Measurements from ENCODE around the gene SEMA6B.
"Not testable (repeated sequence)": the region's sequence is repeated elsewhere in the genome, so short reads cannot be mapped to it uniquely, and the experiment has no call there.

SEMA6B gene, protein sequence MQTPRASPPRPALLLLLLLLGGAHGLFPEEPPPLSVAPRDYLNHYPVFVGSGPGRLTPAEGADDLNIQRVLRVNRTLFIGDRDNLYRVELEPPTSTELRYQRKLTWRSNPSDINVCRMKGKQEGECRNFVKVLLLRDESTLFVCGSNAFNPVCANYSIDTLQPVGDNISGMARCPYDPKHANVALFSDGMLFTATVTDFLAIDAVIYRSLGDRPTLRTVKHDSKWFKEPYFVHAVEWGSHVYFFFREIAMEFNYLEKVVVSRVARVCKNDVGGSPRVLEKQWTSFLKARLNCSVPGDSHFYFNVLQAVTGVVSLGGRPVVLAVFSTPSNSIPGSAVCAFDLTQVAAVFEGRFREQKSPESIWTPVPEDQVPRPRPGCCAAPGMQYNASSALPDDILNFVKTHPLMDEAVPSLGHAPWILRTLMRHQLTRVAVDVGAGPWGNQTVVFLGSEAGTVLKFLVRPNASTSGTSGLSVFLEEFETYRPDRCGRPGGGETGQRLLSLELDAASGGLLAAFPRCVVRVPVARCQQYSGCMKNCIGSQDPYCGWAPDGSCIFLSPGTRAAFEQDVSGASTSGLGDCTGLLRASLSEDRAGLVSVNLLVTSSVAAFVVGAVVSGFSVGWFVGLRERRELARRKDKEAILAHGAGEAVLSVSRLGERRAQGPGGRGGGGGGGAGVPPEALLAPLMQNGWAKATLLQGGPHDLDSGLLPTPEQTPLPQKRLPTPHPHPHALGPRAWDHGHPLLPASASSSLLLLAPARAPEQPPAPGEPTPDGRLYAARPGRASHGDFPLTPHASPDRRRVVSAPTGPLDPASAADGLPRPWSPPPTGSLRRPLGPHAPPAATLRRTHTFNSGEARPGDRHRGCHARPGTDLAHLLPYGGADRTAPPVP

DNA sequence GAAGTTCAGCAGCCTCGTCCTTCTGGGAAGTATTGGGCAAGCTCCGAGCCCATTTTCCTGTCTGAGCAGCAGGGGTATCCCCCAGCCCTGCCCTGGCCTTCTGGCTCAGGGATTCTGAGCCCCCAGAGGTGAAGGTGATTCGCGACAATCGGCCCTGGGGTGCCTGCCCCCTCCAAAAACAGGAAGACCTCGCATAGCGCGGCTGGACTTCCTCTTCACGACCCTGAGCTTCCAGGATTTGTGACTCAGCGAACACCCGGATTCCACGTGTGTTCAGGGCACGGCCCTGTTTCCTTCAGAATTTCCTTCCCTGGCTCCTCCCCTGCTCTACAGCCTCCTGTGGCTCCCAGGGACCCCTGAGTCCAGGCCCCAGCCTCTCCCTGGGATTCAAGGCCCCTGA, at the start of gene SEMA6B:
SEMA6B (minus strand) TSS at position 116 of the 400 bp plus-strand sequence. CDS start 1,227 bp downstream, outside the sequence.
- no peak for DNase-seq (ENCODE audit: low read depth in 3 of 3)

DNA sequence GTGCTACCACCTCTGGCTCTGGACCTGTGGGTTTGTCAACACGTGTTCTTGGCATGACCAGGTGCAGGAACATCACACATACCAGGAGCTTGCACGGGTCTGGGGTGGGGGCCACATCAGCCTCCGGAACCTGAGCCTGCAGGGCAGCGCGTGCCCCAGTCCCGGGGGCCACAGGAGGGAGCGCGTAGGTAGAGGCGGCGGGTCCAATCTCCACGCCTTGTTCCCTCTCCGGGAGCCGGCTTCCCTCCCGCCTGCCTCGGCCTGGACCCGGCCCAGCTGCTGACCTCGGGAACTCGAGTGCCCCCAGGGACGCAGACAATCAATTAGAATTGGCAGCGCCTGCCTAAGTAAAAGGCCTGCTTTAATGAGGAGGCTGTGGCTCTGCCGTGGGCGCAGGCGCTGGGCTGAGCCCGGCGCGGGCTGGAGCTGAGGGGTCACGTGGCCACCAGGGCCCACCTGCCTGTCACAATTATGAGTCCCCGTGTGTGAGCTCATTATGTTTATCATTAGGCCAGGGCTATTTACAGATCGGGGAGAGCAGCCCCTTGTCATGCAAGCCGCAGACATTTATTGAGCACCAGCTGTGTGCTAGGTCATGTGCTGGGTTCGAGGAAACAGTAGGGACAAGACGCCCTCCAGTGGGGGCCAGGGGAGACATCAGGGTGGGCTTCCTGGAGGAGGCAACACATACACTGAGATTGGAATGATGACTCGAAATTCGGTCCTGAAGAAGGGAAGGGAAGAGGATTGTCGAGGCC, 47.6 kb upstream of the SEMA6B start:
- DNase-seq (ENCODE audit: low read depth in 3 of 3) = no peak

DNA sequence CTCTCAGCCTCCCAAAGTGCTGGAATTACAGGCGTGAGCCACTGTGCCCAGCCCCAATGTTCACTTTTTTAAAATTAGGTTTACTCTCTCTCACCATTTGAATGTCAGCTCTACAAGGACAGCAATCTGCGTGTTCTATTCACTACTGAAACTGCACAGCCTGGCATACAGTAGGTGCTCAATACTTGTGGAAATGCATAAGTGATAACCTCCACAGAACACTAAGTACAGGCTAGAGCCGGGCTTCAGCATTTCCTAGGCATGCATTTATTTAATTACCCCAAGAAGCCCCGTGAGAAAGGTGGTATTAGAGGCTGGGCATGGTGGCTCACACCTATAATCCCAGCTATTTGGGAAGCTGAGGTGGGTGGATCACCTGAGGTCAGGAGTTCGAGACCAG, 46.7 kb upstream of the SEMA6B start:
- no peak for DNase-seq (ENCODE audit: low read depth in 3 of 3)

DNA sequence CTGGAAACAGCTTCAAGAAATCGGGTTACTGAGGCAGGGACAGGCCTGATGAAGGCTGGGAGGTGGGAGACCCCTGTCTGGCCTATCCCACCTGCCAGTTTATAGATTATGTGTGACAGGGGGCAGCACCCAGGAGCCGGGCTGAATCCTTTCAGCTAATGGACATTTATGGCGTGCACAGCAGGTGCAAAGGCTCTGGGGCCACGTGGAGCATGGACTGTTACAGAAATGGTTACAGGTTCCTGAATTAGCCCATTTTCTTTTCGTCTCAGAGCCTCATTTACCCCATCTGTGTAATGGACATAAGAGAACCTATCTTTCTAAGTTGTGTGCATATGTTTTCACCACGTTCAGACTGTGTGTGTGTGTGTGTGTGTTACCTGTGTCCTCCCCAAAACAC, 45.4 kb upstream of the SEMA6B start:
- no peak for DNase-seq (ENCODE audit: low read depth in 3 of 3)

DNA sequence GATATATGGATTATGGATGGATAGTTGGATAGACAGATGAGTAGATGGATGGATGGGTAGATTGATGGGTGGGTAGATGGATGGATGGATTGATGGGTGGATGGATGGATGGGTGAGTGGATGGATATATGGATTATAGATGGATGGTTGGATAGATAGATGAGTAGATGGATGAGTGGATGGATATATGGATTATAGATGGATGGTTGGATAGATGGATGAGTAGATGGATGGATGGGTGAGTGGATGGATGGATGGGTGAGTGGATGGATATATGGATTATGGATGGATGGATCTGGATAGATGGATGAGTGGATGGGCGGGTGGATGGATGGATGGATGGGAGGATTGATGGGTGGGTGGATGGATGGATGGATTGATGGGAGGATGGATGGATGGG, 43.4 kb upstream of the SEMA6B start:
- DNase-seq (ENCODE audit: low read depth in 3 of 3) = no peak

DNA sequence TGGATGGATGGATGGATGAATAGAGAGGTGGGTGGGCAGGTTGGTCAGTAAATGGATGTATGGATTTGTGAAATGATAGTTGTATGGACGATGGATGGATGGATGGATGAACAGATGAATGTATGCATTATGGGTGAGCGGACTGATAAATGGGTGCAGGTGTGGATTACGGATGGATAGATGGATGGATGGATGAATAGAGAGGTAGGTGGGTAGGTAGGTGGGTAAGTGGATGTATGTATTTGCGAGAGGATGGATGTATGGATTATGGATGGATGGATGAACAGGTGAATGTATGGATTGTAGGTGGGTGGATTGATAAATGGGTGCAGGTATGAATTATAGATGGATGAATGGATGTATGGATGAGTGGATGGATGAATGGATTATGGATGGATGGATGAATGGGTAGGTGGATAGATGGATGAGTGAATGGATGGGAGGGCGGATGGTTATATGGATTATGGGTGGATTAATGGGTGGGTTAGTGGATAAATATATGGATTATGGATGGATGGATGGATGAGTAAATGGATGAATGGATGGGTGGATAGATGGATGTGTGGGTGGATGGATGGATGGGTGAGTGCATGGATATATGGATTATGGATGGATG, 42.8 kb upstream of the SEMA6B start:
- no peak for DNase-seq (ENCODE audit: low read depth in 3 of 3)

DNA sequence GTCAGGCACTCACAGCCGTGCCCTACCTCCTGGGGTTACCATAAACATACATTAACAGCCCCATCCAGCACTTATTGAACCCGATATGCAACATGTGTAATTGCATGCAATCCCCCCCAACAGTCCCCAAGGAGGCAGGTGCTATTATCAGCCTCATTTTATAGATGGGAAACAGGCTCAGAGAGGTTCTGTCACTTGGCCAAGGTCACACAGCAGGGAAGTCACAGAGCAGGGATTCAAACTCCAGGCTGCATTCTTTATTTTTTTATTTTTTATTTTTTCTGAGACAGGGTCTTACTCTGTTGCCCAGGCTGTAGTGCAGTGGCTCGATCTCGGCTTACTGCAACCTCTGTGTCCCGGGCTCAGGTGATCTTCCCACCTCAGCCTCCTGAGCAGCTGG, 41.4 kb upstream of the SEMA6B start:
- no peak for DNase-seq (ENCODE audit: low read depth in 3 of 3)

DNA sequence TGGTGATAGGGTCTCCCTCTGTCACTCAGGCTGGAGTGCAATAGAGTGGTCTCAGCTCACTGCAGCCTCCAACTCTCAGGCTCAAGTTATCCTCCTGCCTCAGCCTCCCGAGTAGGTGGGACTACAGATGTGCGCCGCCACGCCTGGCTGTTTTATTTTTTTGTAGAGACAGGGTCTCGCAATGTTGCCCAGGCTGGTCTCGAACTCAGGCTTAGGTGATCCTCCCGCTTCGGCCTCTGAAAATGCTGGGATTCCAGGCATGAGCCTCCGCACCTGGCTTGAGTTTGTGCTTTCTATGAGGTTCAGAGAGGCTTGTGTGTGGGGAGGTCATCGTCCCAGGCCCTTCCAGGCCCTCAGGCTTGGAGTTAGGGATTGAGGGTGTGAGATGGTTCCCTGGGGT, 40.6 kb upstream of the SEMA6B start:
- DNase-seq (ENCODE audit: low read depth in 3 of 3) = no peak

DNA sequence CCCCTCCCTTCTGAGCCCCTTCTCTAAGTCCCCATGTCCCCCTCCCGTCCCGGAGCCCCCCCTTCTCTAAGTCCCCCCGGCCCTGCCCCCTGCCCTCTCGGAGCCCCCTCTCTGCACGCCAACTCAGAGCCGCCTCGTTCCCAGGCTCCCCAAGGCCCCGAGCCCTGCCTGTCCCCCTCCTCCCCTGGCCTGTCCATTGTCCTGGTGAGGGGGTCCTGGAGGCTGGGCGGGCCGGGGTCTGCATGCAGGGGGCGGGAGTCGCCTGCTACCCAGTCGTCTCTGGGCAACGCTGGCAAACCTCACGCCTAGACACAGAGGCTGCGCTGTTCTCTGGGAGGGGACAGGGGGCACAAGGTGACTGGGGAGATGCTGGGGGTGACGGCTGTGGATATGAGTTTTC, 39.2 kb upstream of the SEMA6B start:
- DNase-seq (ENCODE audit: low read depth in 3 of 3) = no peak

DNA sequence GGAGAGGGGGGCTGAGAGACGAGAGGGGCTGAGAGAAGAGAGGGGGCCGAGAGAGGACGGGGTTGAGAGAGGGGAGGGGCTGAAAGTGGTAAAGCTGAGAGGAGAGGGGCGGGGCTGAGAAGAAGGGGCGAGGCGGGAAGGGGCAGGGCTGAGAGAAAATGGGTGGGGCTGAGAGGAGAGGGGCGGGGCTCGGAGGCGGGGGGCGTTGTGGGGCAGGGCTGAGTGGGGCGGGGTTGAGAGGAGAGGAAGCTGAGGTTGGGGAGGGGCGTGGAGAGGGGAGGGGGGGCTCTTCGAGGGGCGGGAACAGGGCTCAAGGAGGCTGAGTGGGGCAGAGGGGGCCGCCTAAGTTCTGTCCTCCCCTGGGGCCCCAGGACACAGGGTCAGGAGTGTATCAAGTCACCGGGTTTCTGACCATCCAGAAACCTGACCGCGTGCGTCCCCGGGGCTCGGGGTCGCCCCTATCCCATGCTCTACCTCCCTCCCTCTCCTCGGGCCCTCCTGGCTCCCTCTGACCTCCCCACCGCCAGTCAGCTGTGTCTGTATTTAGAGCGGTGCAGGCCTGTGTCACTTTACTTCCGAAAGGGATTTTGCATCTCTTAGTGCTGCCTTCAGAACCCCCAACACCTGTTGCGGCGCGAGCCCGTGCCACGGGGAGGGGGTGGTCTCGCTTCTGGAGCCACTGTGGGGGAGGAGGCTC, 38.6 kb upstream of the SEMA6B start:
- DNase-seq (ENCODE audit: low read depth in 3 of 3) = peak; percentile 9 to 21 (median 13)

DNA sequence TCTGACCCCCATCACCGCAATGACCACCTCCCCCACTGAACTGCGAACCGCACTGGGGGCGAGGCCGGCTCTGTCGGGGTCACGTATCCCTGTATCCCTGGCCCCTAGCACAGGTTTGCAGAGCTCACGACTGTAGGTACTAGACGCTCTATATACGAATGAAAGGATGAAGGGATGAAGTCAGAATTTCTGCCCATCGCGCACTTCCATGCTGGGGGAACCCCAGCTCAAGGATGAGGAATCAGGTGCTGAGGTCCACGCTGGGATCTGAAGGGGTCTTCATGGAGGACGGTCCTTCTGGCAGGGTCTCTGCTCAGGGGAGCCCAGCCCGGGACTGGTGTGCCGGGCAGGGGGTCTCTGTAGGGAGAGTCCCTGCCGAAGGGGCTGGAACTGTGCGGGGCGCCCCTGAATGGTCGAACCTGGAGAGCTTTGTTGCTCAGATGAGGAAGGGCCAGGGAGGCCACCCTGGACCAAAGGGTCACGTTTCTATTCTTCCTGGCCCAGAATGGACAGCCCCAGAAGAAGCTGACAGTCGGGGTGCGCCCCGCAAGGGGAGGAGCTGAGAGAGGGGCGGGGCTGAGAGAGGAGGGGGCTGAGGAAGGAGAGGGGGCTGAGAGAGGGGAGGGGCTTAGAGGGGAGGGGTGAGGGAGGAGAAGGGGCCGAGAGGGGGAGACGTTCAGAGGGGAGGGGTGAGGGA, 37.9 kb upstream of the SEMA6B start:
- no peak for DNase-seq (ENCODE audit: low read depth in 3 of 3)

DNA sequence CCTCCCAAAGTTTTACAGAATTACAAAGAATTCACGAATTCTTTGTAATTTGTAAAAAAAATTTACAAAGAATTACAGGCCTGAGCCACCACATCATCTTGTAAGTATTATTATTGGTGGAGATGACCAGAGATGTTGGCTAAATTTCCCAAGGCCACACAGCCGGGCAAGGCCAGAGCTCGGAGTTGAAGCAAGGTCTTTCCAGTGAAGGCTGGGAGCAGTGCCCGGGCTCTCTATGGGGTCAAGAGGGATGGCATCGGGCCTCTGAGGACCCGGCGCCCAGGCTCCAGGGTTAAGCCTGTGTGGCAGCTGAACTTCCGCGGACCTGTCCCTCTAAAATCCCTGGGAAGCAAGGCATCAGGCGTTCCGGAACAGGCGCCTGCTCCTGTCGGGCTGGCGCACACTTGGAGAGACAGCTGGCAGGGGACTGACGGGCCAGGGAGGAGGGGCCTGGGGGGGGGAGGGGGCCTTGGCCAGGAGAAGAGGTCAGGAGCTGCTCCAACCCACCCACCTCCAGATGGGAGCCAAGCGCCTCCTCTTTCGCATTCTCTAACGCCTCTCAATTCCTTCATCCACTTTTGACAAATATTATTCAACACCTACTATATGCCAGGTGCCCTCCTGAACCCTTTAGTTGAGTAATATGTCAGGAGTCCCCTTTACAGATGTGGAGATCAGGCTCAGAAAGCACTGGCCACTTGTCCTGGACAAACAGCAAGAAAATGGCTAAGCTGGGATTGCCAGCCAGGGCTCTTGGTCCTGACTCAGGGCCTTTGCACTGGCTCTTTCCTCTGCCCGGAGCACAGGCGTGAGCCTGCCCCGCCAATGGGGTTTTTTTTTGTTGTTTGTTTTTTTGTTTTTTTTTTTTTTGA, 36.8 kb upstream of the SEMA6B start:
- no peak for DNase-seq (ENCODE audit: low read depth in 3 of 3)

DNA sequence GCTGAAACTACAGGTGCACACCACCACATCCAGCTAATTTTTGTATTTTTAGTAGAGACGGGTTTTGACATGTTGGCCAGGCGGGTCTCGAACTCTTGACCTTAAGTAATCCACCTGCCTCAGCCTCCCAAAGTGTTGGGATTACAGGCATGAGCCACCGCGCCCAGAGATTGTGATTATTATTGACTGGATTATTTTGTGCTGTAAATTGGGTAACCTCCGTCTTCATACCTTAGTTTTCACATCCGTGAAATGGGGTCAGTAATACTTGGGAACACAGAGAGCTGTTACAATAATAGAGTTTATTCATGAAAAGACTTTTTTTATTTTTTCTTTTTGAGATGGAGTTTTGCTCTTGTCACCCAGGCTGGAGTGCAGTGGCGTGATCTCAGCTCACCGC, 35.7 kb upstream of the SEMA6B start:
- DNase-seq (ENCODE audit: low read depth in 3 of 3) = not testable (repeated sequence)

DNA sequence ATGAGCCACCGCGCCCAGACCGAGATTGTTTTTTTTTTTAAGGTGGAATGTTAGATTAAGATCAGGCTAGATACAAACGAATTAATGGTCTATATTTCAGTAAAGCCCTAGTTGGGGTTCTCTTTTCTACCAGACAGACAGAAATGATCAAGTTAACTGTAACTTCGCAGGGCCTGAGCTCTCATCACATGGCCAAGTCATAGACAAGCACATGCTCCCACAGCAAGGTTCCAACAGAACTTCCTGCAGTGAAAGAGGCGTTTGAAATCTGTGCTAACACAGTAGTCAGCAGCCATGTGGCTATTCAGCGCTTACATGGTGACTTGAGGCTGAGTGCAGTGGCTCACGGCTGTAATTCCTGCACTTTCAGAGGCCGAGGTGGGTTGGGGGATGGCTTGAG, 34.7 kb upstream of the SEMA6B start:
- DNase-seq (ENCODE audit: low read depth in 3 of 3) = no peak

DNA sequence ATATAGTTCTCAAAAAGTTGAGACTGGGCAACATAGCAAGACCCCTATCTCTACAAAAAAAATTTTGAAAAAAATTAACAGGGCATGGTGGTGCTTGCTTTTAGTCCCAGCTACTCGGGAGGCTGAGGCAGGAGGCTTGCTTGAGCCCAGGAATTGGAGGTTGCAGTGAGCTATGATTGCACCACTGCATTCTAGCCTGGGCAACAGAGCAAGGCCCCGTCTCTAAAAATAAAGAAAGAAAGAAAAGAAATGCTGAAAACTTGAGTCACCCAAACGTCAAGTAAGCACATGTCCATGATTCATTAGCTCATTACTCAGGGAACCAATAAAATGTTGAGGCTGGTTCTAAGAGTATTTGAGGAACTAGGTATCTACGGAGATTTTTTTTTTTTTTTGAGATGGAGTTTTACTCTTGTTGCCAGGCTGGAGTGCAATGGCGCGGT, 33.9 kb upstream of the SEMA6B start:
- no peak for DNase-seq (ENCODE audit: low read depth in 3 of 3)

DNA sequence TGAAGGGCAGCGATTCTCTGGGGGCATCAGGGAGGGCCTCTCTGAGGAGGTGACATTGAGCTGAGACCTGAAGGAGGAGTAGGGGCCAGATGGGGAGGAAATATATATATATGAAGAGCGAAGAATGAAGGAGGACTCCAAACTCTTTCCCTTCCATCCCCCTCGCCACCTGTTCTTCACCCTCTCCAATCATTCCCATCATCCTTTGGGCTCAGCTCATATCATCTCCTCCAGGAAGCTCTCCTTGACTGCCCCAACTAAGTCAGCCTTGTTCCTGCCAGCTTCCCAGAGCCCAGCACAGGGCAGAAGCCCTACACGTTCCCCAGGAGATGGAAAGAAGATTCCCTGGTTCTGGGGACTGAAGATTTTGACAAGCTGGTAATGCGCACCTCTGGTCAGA, 33.0 kb upstream of the SEMA6B start:
- no peak for DNase-seq (ENCODE audit: low read depth in 3 of 3)

DNA sequence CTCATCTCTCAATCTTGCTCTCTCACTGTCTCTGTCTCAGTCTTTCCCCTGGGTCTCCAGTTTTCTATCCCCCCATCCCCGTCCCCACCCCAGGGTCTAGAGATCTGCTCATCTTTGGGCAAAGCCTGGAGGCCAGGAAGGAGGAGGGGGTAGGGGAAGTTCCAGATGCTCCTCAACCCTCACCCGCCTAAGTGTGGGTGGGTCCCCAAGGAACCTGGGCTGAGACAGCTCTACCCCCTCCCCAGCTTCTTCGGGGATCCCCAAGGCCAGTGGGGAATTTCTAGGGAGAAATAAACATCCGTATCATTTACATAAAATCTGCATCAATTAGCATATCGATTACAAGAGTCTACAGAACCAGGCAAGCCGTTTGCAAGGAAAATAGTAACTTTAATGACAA, 31.8 kb upstream of the SEMA6B start:
- no peak for DNase-seq (ENCODE audit: low read depth in 3 of 3)

DNA sequence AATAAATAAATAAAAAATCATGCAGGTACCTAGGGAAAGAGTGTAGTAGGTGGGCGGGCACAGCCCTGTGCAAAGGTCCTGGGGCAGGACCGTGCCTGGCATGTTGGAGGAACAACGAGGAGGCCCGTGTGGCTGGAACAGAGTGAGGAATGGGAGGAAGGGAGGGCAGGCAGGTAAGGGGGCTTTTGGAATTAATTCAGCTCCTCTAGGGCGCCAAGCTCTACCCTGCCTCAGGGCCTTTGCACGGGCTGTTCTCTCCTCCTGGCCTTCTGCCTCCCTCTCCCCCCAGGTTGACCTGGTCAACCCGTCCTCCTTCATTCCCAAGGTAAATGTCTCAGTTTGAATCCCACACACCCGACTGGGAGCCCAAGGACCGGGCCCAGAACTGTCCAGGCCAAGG, 31.1 kb upstream of the SEMA6B start:
- DNase-seq (ENCODE audit: low read depth in 3 of 3) = no peak

DNA sequence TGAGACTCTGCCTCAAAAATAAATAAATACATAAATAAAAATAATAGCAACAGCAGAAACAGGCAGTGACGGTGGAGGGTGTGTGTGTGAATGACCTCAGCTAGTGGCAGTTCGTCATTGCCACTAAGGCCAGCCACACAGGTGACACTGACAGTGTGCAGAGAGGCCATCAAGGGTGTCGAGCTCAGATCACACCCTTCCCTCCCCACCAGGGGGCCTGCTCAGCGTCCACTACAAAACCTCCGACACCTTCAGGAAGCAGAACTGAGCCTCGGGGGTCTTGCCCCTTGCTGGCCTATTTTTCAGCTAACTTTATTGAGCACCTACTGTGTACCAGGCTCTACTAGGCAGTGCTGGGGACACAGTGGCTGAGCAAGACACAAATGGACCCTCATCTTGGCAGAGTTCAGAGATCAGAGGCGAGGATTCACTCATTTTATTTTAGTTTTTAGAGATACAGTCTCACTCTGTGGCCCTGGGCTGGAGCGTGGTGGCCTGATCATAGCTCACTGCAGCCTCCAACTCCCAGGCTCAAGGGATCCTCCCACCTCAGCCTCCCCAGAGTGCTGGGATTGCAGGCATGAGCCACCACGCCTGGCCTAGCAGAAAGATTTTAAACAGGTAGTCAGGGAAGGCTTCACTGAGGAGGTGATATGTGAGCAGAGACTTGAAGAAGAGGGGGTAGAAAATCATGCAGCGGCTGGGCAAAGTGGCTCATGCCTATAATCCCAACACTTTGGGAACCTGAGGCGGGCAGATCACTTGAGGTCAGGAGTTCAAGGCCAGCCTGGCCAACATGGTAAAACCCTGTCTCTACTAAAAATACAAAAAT, 30.3 kb upstream of the SEMA6B start:
- no peak for DNase-seq (ENCODE audit: low read depth in 3 of 3)
